SJSA1 (cell line): Measurements from ENCODE around the gene RNF149. TPM values are rescaled to one million over a fixed set of nuclear protein-coding genes. Genes with fewer than 3 reads are reported as not detected.

Experiments used
- DNase-seq, 2 experiments: peaks; one replicate each; pipeline ENCODE4 v3.0.0-alpha.2; 2015 to 2020; ENCODE audit warnings: low spot score in 2 of 2, low read depth in 1 of 2
- H3K27ac ChIP-seq: fragments of 250-450 bp; sonication (Bioruptor Pico); 2 replicates; pipeline ENCODE4 v1.5.1; 2020; ENCODE audit warnings: mild to moderate bottlenecking, moderate library complexity
- H3K27me3 ChIP-seq: fragments of 250-450 bp; sonication (Bioruptor Pico); replicated peaks from 2 replicates; pipeline ENCODE4 v1.5.1; 2020; ENCODE audit warnings: mild to moderate bottlenecking, moderate library complexity
- H3K36me3 ChIP-seq: fragments of 250-450 bp; sonication (Bioruptor Pico); 2 replicates; pipeline ENCODE4 v1.5.1; 2020; ENCODE audit warnings: mild to moderate bottlenecking
- H3K4me1 ChIP-seq: fragments of 250-450 bp; sonication (Bioruptor Pico); replicated peaks from 2 replicates; pipeline ENCODE4 v1.6.1; 2021; ENCODE audit warnings: mild to moderate bottlenecking
- H3K4me3 ChIP-seq: fragments of 250-450 bp; sonication (Bioruptor Pico); 2 replicates; pipeline ENCODE4 v1.5.1; 2020; ENCODE audit warnings: mild to moderate bottlenecking
- H3K9me3 ChIP-seq: fragments of 250-450 bp; sonication (Bioruptor Pico); replicated peaks from 2 replicates; pipeline ENCODE4 v1.5.1; 2020; ENCODE audit warnings: mild to moderate bottlenecking
- total RNA-seq: library from RNA; depleted of rRNA; stranded (reverse); fragments of >200 nt; shearing (Covaris generic); gene quantifications from 2 replicates; pipeline ENCODE4 v1.2.3, GENCODE V29; 2014

RNF149 gene
- total RNA-seq, 1 experiment from 2014 or later: 37.6 TPM

GRCh38 chr2:101297383-101297782 lies 11.1 kb downstream of the RNF149 start:
- H3K27me3 ChIP-seq: no peaks in the 10 kb centered on the region
- peaks cover 25% of the 10 kb centered on the region for H3K36me3 ChIP-seq
- H3K27ac ChIP-seq: no peak overlapping the region
- H3K4me3 ChIP-seq: no peak overlapping the region
- H3K4me1 ChIP-seq: peaks cover 13% of the 10 kb centered on the region
- no peaks in the 10 kb centered on the region for H3K9me3 ChIP-seq
- no peak for DNase-seq

- Histone ChIP-seq H3K9me3 (no peaks in the 10 kb centered on the region), H3K36me3 (peaks cover 31% of the 10 kb centered on the region), H3K27me3 (no peaks in the 10 kb centered on the region), H3K27ac (peak overlapping the region; percentile 40), H3K4me3 (no peak overlapping the region), H3K4me1 (peaks cover 13% of the 10 kb centered on the region)
- DNase-seq: peak in 1 of 2 experiments; percentile 40
These were observed 12.1 kb downstream of the RNF149 start for GRCh38 chr2:101296371-101296770.

GRCh38 chr2:101295895-101296294 lies 12.6 kb downstream of the RNF149 start:
- H3K27ac ChIP-seq: peak overlapping the region; percentile 40
- peaks cover 13% of the 10 kb centered on the region for H3K4me1 ChIP-seq
- H3K9me3 ChIP-seq: no peaks in the 10 kb centered on the region
- H3K4me3 ChIP-seq: no peak overlapping the region
- peaks cover 31% of the 10 kb centered on the region for H3K36me3 ChIP-seq
- H3K27me3 ChIP-seq: no peaks in the 10 kb centered on the region
- DNase-seq: peak in 1 of 2 experiments; percentile 59

- Histone ChIP-seq H3K4me3 (no peak overlapping the region), H3K9me3 (no peaks in the 10 kb centered on the region), H3K36me3 (peaks cover 33% of the 10 kb centered on the region), H3K4me1 (peaks cover 13% of the 10 kb centered on the region), H3K27me3 (no peaks in the 10 kb centered on the region), H3K27ac (no peak overlapping the region)
- no peak for DNase-seq
These were observed 13.6 kb downstream of the RNF149 start for GRCh38 chr2:101294861-101295260.

GRCh38 chr2:101293544-101293943 lies 15.0 kb downstream of the RNF149 start:
- no peak overlapping the region for H3K27ac ChIP-seq
- DNase-seq: no peak
- peaks cover 36% of the 10 kb centered on the region for H3K36me3 ChIP-seq
- H3K4me1 ChIP-seq: peaks cover 13% of the 10 kb centered on the region
- H3K9me3 ChIP-seq: no peaks in the 10 kb centered on the region
- H3K4me3 ChIP-seq: no peak overlapping the region
- H3K27me3 ChIP-seq: no peaks in the 10 kb centered on the region

GRCh38 chr2:101291973-101292372 lies 16.5 kb downstream of the RNF149 start:
- Histone ChIP-seq H3K4me3 (no peak overlapping the region), H3K4me1 (peaks cover 12% of the 10 kb centered on the region), H3K9me3 (no peaks in the 10 kb centered on the region), H3K27me3 (no peaks in the 10 kb centered on the region), H3K27ac (no peak overlapping the region), H3K36me3 (peaks cover 47% of the 10 kb centered on the region)
- no peak for DNase-seq

GRCh38 chr2:101290711-101291110 lies 17.8 kb downstream of the RNF149 start:
- Histone ChIP-seq H3K36me3 (peaks cover 60% of the 10 kb centered on the region), H3K27ac (no peak overlapping the region), H3K9me3 (no peaks in the 10 kb centered on the region), H3K27me3 (no peaks in the 10 kb centered on the region), H3K4me3 (no peak overlapping the region), H3K4me1 (peaks cover 1% of the 10 kb centered on the region)
- no peak for DNase-seq

GRCh38 chr2:101287303-101287702 lies 21.2 kb downstream of the RNF149 start:
- Histone ChIP-seq H3K4me3 (no peak overlapping the region), H3K27me3 (no peaks in the 10 kb centered on the region), H3K36me3 (peaks cover 59% of the 10 kb centered on the region), H3K27ac (no peak overlapping the region), H3K9me3 (no peaks in the 10 kb centered on the region), H3K4me1 (no peaks in the 10 kb centered on the region)
- no peak for DNase-seq

- Histone ChIP-seq H3K4me1 (no peaks in the 10 kb centered on the region), H3K36me3 (peaks cover 60% of the 10 kb centered on the region), H3K4me3 (no peak overlapping the region), H3K9me3 (no peaks in the 10 kb centered on the region), H3K27ac (no peak overlapping the region), H3K27me3 (no peaks in the 10 kb centered on the region)
- DNase-seq: no peak
These were observed 21.8 kb downstream of the RNF149 start for GRCh38 chr2:101286684-101287083.

GRCh38 chr2:101282980-101283379 lies 25.5 kb downstream of the RNF149 start:
- no peaks in the 10 kb centered on the region for H3K4me1 ChIP-seq
- no peak overlapping the region for H3K4me3 ChIP-seq
- H3K9me3 ChIP-seq: no peaks in the 10 kb centered on the region
- no peaks in the 10 kb centered on the region for H3K27me3 ChIP-seq
- peaks cover 60% of the 10 kb centered on the region for H3K36me3 ChIP-seq
- DNase-seq: no peak
- H3K27ac ChIP-seq: no peak overlapping the region

- H3K27me3 ChIP-seq: no peaks in the 10 kb centered on the region
- no peak overlapping the region for H3K27ac ChIP-seq
- no peak overlapping the region for H3K4me3 ChIP-seq
- DNase-seq: no peak
- H3K9me3 ChIP-seq: no peaks in the 10 kb centered on the region
- H3K4me1 ChIP-seq: no peaks in the 10 kb centered on the region
- H3K36me3 ChIP-seq: peaks cover 55% of the 10 kb centered on the region
These were observed 27.0 kb downstream of the RNF149 start for GRCh38 chr2:101281482-101281881.

GRCh38 chr2:101278925-101279324 lies 29.6 kb downstream of the RNF149 start:
- Histone ChIP-seq H3K27ac (no peak overlapping the region), H3K36me3 (peaks cover 52% of the 10 kb centered on the region), H3K27me3 (no peaks in the 10 kb centered on the region), H3K4me3 (no peak overlapping the region), H3K9me3 (no peaks in the 10 kb centered on the region), H3K4me1 (no peaks in the 10 kb centered on the region)
- DNase-seq: no peak

GRCh38 chr2:101277111-101277510 lies 31.4 kb downstream of the RNF149 start:
- Histone ChIP-seq H3K27me3 (no peaks in the 10 kb centered on the region), H3K4me3 (no peak overlapping the region), H3K27ac (no peak overlapping the region), H3K9me3 (no peaks in the 10 kb centered on the region), H3K4me1 (no peaks in the 10 kb centered on the region), H3K36me3 (peaks cover 44% of the 10 kb centered on the region)
- DNase-seq: no peak

GRCh38 chr2:101274142-101274541 lies 34.4 kb downstream of the RNF149 start:
- no peak for DNase-seq
- peaks cover 58% of the 10 kb centered on the region for H3K36me3 ChIP-seq
- H3K9me3 ChIP-seq: no peaks in the 10 kb centered on the region
- H3K27ac ChIP-seq: no peak overlapping the region
- H3K4me3 ChIP-seq: no peak overlapping the region
- H3K27me3 ChIP-seq: no peaks in the 10 kb centered on the region
- no peaks in the 10 kb centered on the region for H3K4me1 ChIP-seq

- H3K27me3 ChIP-seq: no peaks in the 10 kb centered on the region
- no peaks in the 10 kb centered on the region for H3K9me3 ChIP-seq
- no peak overlapping the region for H3K4me3 ChIP-seq
- H3K27ac ChIP-seq: no peak overlapping the region
- H3K4me1 ChIP-seq: no peaks in the 10 kb centered on the region
- H3K36me3 ChIP-seq: peaks cover 63% of the 10 kb centered on the region
- DNase-seq: no peak
These were observed 35.4 kb downstream of the RNF149 start for GRCh38 chr2:101273056-101273455.
